PC-9 (cell line): ENCODE results near the gene MTG2.

Source experiments
- EZH2 ChIP-seq: fragments of 200-600 bp; sonication (generic); IDR thresholded peaks from 2 replicates; pipeline ENCODE4 v1.8.0; 2017; ENCODE audit warnings: antibody characterized with exemption, low read depth
- TF ChIP-seq, protein P1 (sequence below): fragments of 200-600 bp; sonication (generic); conservative IDR thresholded peaks from 2 replicates; pipeline ENCODE4 v1.6.1; 2017; ENCODE audit warnings: mixed run types, antibody characterized with exemption, mild to moderate bottlenecking, moderate library complexity

DNA sequence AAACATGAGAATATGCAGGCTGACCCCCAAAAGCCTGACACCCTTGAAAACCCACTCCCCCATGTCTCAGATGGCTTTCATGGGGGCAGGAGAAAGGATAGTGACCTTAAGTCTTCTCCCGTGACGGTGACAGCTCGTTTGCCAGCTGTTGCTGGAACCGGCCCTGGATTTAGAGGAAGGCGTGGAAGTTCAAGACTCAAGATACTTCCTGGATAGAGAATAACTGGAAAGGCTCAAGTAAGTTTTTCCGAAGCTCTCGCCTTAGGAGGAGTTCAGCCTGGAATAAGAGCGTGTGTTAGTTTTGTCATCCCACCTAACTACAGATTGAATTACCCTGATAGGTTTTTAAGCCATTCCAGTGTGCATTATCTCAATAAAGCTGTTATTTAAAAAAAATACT lies 11.6 kb upstream of the MTG2 start:
- TF ChIP-seq, protein P1, sequence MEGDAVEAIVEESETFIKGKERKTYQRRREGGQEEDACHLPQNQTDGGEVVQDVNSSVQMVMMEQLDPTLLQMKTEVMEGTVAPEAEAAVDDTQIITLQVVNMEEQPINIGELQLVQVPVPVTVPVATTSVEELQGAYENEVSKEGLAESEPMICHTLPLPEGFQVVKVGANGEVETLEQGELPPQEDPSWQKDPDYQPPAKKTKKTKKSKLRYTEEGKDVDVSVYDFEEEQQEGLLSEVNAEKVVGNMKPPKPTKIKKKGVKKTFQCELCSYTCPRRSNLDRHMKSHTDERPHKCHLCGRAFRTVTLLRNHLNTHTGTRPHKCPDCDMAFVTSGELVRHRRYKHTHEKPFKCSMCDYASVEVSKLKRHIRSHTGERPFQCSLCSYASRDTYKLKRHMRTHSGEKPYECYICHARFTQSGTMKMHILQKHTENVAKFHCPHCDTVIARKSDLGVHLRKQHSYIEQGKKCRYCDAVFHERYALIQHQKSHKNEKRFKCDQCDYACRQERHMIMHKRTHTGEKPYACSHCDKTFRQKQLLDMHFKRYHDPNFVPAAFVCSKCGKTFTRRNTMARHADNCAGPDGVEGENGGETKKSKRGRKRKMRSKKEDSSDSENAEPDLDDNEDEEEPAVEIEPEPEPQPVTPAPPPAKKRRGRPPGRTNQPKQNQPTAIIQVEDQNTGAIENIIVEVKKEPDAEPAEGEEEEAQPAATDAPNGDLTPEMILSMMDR, result no peak
- TF ChIP-seq EZH2, result no peak
